Stimulated activated CD4-positive, alpha-beta T cell treated with anti-CD3 and anti-CD28 coated beads, Interleukin-2, amount 100 ng/mL, for 4 hours (primary cell): ENCODE measurements around the gene ZSCAN25.
A peak's percentile ranks its signal among the peaks of the same experiment; 100 is the strongest.
"Not testable (repeated sequence)": the region's sequence is repeated elsewhere in the genome, so short reads cannot be mapped to it uniquely, and the experiment has no call there.

Experiments used
- DNase-seq: peaks from one replicate; pipeline ENCODE4 v3.0.0-alpha.2; 2020; ENCODE audit warnings: low read depth

Gene ZSCAN25

GRCh38 chr7:99617192-99617781 lies 541 bp downstream of the ZSCAN25 start:
- DNase-seq = no peak

GRCh38 chr7:99618726-99619125 lies 2.0 kb downstream of the ZSCAN25 start:
- no peak for DNase-seq

GRCh38 chr7:99619571-99620130 lies 2.9 kb downstream of the ZSCAN25 start:
- no peak for DNase-seq

- no peak for DNase-seq
Measured at GRCh38 chr7:99621271-99621670, 4.5 kb downstream of the ZSCAN25 start.

GRCh38 chr7:99622596-99622995 lies 5.8 kb downstream of the ZSCAN25 start:
- DNase-seq = no peak

- no peak for DNase-seq
Measured at GRCh38 chr7:99623091-99623693, 6.4 kb downstream of the ZSCAN25 start.

GRCh38 chr7:99623702-99624447 lies 7.1 kb downstream of the ZSCAN25 start:
- peak; percentile 9 for DNase-seq

- DNase-seq = peak; percentile 46
Measured at GRCh38 chr7:99624484-99624883, 7.7 kb downstream of the ZSCAN25 start.

- DNase-seq = no peak
Measured at GRCh38 chr7:99625321-99625720, 8.6 kb downstream of the ZSCAN25 start.

- DNase-seq = no peak
Measured at GRCh38 chr7:99625961-99626360, 9.2 kb downstream of the ZSCAN25 start.

GRCh38 chr7:99626661-99627060 lies 9.9 kb downstream of the ZSCAN25 start:
- DNase-seq = no peak

- DNase-seq = no peak
Measured at GRCh38 chr7:99627513-99627912, 10.8 kb downstream of the ZSCAN25 start.

GRCh38 chr7:99628471-99629465 lies 12.0 kb downstream of the ZSCAN25 start:
- DNase-seq = no peak

- no peak for DNase-seq
Measured at GRCh38 chr7:99629643-99630042, 12.9 kb downstream of the ZSCAN25 start.

GRCh38 chr7:99631295-99632109 lies 14.8 kb downstream of the ZSCAN25 start:
- DNase-seq = no peak

GRCh38 chr7:99637414-99637813 lies 20.7 kb downstream of the ZSCAN25 start:
- DNase-seq = not testable (repeated sequence)

- DNase-seq = no peak
Measured at GRCh38 chr7:99638731-99639130, 22.0 kb downstream of the ZSCAN25 start.

GRCh38 chr7:99639267-99639666 lies 22.5 kb downstream of the ZSCAN25 start:
- no peak for DNase-seq

- DNase-seq = no peak
Measured at GRCh38 chr7:99642027-99642426, 25.3 kb downstream of the ZSCAN25 start.

- DNase-seq = no peak
Measured at GRCh38 chr7:99643464-99643863, 26.7 kb downstream of the ZSCAN25 start.

GRCh38 chr7:99644431-99644830 lies 27.7 kb downstream of the ZSCAN25 start:
- no peak for DNase-seq
